Measurements from ENCODE around the gene SLC2A4RG. TPM values are rescaled to one million over a fixed set of nuclear protein-coding genes. Genes with fewer than 3 reads are reported as not detected.

The SLC2A4RG gene
- polyA plus RNA-seq, 1 experiment: 26.0 TPM

- no peak for DNase-seq (ENCODE audit: low read depth, low spot score)
- Histone ChIP-seq H3K27me3 (ENCODE audit: control insufficient read depth, insufficient read depth, low read length) (no peaks in the 10 kb centered on the region), H3K27ac (ENCODE audit: low read depth, low read length) (no peak overlapping the region), H3K9me3 (ENCODE audit: control insufficient read depth, insufficient read depth, low read length) (peaks cover under 1% of the 10 kb centered on the region; the same call in 1 of the 2 replicates), H3K4me3 (ENCODE audit: low read depth, low read length) (no peak overlapping the region)
- CTCF ChIA-PET: no interaction called here
- TF ChIP-seq CTCF (IDR thresholded peaks at IDR 0.05; ENCODE audit: low read depth, low read length): no peak
- POLR2A ChIA-PET: no interaction called here
Observed at GRCh38 chr20:63747622-63748069, 8.1 kb downstream of the SLC2A4RG start.

GRCh38 chr20:63748070-63748933 is 8.7 kb downstream of the SLC2A4RG start:
- POLR2A ChIA-PET: no interaction called here
- H3K27me3 ChIP-seq (ENCODE audit: control insufficient read depth, insufficient read depth, low read length): no peaks in the 10 kb centered on the region
- CTCF ChIA-PET: no interaction called here
- TF ChIP-seq CTCF (IDR thresholded peaks at IDR 0.05; ENCODE audit: low read depth, low read length): no peak
- no peak overlapping the region for H3K4me3 ChIP-seq (ENCODE audit: low read depth, low read length)
- no peak overlapping the region for H3K27ac ChIP-seq (ENCODE audit: low read depth, low read length)
- no peak for DNase-seq (ENCODE audit: low read depth, low spot score)
- peaks cover 5% of the 10 kb centered on the region; the same call in 1 of the 2 replicates for H3K9me3 ChIP-seq (ENCODE audit: control insufficient read depth, insufficient read depth, low read length)

GRCh38 chr20:63748934-63749270 is 9.3 kb downstream of the SLC2A4RG start:
- no peaks in the 10 kb centered on the region for H3K27me3 ChIP-seq (ENCODE audit: control insufficient read depth, insufficient read depth, low read length)
- no peak overlapping the region for H3K27ac ChIP-seq (ENCODE audit: low read depth, low read length)
- no peak overlapping the region for H3K4me3 ChIP-seq (ENCODE audit: low read depth, low read length)
- DNase-seq (ENCODE audit: low read depth, low spot score): no peak
- POLR2A ChIA-PET: no interaction called here
- CTCF ChIA-PET: no interaction called here
- H3K9me3 ChIP-seq (ENCODE audit: control insufficient read depth, insufficient read depth, low read length): peaks cover 5% of the 10 kb centered on the region; the same call in 1 of the 2 replicates
- no peak for TF ChIP-seq CTCF (IDR thresholded peaks at IDR 0.05; ENCODE audit: low read depth, low read length)

- no peak for DNase-seq (ENCODE audit: low read depth, low spot score)
- Histone ChIP-seq H3K4me3 (ENCODE audit: low read depth, low read length) (no peak overlapping the region), H3K27me3 (ENCODE audit: control insufficient read depth, insufficient read depth, low read length) (no peaks in the 10 kb centered on the region), H3K9me3 (ENCODE audit: control insufficient read depth, insufficient read depth, low read length) (peaks cover 5% of the 10 kb centered on the region; the same call in 1 of the 2 replicates), H3K27ac (ENCODE audit: low read depth, low read length) (no peak overlapping the region)
- ChIA-PET POLR2A (no interaction called here), CTCF (no interaction called here)
- TF ChIP-seq CTCF (IDR thresholded peaks at IDR 0.05; ENCODE audit: low read depth, low read length): no peak
Observed at GRCh38 chr20:63749597-63750508, 10.3 kb downstream of the SLC2A4RG start.

Data from AG04450 (cell line).